ENCODE measurements around the gene TGM2. TPM values are rescaled to one million over a fixed set of nuclear protein-coding genes. Genes with fewer than 3 reads are reported as not detected.
A peak's percentile ranks its signal among the peaks of the same experiment; 100 is the strongest.

Gene TGM2
- total RNA-seq: 100 to 1,000 TPM in 1 of 4 donors, 10 to 100 TPM in 3; 72.0 to 200 (median 73.4) TPM

DNA sequence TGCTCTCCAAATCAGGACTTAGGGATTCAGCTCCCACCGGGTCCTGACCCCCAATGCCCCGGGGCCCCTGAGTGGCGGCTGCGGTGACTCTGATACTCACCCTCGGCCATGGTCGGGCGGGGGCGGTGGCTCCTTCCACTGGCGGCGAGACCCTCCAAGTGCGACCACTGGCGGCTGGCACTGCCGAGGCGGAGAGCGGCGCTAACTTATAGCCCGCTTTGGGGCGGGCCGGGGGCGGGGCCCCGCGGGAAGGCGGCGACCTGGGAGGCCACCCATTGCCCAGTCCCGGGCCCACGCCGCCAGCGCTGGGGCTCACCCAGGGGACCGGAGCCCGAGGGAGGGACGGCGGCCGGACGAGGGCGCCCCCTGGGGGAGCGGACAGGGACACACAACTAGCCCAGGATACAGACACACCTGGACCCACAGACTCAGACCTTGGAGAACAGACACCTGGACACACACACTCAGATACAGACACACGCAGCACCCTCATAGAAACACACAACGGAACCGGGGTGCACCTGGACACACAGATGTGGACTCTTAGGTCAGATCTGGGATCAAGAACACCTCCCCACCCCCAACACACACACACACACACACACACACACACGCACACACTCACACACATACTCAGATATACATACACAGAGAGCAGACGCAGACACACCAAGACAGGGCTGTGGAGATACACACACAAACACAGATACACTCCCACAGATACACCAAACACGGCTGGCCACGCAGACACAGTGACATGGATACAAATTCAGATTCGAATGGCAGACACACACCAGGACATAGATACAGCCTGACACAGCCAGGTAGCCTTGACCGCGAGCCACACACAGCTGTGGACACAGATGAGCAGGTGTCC, at the start of gene TGM2:
Gene TGM2 (minus strand): TSS at position 182 of the 877 bp plus-strand sequence. CDS start 72 bp downstream, at position 110.
- DNase-seq (ENCODE audit: low spot score): no peak
- TF ChIP-seq, protein P1, sequence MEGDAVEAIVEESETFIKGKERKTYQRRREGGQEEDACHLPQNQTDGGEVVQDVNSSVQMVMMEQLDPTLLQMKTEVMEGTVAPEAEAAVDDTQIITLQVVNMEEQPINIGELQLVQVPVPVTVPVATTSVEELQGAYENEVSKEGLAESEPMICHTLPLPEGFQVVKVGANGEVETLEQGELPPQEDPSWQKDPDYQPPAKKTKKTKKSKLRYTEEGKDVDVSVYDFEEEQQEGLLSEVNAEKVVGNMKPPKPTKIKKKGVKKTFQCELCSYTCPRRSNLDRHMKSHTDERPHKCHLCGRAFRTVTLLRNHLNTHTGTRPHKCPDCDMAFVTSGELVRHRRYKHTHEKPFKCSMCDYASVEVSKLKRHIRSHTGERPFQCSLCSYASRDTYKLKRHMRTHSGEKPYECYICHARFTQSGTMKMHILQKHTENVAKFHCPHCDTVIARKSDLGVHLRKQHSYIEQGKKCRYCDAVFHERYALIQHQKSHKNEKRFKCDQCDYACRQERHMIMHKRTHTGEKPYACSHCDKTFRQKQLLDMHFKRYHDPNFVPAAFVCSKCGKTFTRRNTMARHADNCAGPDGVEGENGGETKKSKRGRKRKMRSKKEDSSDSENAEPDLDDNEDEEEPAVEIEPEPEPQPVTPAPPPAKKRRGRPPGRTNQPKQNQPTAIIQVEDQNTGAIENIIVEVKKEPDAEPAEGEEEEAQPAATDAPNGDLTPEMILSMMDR (IDR thresholded peaks at IDR 0.05): peak in 2 of 3 donors; percentile 60 to 75
- ATAC-seq (ENCODE audit: low FRiP score): peak; percentile 79

DNA sequence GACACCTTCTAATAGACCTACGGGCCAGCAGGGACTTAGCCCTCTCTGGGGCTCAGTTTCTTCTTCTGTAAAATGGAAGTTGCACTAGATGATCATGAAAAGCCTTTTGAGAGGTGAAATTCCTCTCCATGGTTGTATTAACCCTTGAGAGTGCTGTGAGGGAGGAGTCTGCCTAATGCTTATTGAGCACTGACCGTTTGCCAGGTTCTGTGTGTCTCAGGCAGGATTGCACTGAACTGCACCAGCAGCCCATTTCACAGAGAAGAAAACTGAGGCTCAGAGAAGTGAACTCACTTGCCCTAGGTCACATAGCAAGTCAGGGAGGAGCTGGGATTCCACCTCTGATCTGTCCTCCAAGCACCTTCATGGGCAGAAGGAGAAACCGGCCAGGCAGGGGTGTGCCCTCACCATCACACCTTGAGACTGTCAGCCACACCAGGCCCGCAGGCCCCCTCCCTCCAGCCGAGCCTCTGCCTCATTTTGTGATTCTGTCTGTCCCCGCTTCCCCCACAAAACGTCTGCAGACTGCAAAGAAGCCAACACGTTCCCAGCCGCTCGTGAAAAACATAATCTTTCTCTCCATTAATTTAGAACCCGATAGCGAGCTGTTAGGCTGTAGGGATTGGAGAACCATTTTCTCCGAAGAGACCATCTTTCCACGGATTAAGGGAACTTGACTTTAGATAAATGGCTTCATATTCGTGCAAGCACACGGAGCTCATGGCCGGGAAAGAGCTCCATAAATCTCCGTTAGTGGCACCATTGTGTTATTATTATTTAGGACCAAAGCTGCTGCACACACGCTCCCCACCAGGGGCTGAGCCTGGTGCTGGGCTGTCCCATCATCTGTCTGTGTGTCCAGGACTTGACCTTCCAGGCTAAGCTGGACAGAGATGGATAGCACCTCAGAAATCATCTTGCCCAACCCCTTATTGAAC, 49.5 kb upstream of the TGM2 start:
- DNase-seq (ENCODE audit: low spot score): no peak
- ATAC-seq (ENCODE audit: low FRiP score): no peak
- TF ChIP-seq, protein P1 (IDR thresholded peaks at IDR 0.05): no peak

DNA sequence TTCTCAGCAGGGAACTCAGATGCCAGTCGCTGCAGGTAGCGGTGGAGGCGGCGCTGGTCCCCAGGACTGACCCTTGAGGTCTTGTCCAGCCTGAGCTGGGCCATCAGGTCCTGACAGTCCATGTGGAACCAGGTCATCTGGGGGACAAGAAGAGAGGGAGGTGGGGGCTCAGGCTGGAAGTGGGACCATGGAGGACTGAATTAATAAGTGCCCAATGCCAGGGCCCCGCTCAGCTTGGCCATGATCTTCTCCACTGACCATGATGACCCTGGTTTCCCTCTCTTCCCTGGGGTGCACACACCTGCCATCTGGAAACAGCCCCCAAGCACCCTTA, 48.5 kb upstream of the TGM2 start:
- DNase-seq (ENCODE audit: low spot score) (no peak), ATAC-seq (ENCODE audit: low FRiP score) (no peak)
- TF ChIP-seq, protein P1 (IDR thresholded peaks at IDR 0.05): no peak

DNA sequence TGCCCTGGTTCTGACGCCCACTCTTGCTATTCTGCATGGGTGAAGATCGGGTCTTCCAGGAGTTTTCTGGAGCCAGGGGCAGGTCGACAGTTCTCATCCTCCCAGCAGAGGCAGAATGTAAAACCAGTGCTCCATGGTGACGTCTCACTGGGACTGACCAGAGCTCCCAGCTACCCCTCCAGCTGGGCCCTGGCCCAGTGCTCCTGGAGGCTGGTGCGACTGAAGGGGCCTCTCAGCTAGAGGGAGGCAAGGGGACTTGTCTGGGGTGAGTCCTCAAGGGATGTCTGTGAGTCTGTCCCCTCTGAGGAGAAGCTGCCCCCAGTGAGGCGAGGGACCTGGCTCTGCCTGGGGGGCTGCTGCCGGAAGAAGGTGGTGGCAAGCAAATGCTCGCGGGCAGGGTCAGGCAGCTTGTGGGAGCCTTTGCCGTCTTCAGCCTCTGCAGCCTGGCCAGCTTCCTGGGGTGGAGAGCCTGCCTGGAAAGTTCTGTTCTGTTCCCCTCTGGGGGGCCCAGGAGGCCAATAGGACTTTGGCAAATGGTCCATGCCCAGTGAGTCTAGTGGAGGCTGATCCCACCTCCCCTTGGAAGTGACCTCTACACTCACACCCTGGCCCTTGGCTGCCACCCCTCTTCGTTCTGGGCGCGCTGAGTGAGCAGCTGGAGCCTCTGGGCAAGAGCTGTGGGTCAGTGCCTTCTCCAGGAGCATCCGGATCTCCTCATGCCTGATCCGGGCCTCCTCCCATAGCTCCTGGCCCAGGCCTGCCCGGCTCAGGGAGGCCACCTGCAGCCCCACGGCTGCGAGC, 47.9 kb upstream of the TGM2 start:
- DNase-seq (ENCODE audit: low spot score): no peak
- TF ChIP-seq, protein P1 (IDR thresholded peaks at IDR 0.05): no peak
- ATAC-seq (ENCODE audit: low FRiP score): no peak

DNA sequence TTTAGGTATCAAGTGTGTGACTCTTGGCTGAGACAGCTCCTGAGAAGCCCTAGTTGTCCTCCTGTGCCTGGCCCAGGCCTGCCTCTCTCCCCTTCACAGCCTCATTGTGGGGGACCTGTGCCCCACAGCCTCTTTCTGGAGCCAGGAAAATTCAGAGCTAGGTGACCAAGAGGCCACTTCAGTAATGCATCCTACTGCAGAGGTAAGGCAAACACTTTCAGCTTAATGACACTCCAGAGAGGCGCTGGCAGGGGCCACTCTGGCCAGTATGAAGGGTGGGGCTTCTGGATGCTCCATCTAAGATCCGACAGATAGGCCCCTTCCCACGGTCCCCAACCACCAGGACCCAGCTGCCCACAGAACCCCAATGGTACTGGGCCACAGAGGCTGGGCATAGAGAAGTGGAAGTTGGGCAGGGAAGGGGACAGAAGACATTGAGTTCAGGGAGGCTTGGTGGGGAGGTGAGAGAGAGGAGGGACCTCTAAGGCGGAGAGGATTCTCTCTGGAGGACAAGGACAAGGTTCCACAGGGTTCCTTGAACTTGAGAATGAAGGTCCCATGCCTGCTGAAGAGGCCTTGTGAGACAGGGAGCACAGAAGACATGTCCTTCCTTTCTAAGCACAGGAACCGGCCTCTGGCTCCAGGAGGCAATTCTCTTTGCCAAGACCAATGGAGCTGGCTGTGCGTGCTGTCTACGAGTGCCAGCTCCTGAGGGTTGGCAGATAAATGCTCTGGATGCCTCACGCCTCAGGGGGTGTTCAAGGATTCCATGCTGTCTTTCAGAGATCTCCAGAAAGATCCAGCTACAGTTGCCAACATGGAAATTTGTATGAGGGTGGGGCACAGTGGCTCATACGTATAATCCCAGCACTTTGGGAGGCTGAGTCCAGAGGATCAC, 46.4 kb upstream of the TGM2 start:
- no peak for ATAC-seq (ENCODE audit: low FRiP score)
- no peak for DNase-seq (ENCODE audit: low spot score)
- TF ChIP-seq, protein P1 (IDR thresholded peaks at IDR 0.05): no peak

DNA sequence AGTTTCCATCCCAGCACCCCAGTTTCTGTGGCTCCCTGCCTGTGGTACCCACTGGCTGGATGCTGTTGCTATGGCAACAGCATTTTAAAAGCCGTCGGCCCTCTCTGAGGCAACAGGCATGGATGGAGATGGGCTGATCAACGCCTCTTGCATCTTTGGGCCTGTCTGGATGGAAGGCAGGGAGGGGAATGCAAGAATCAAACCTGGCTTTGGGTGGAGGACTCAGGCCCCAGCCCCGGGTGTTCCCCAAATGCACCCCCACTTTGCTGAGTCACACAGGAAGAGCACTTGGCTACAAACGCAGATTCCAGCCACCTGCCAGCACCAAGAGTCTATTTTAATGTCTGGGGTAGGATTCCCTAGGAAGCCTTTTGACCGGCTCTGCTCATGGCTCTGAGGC, 45.7 kb upstream of the TGM2 start:
- ATAC-seq (ENCODE audit: low FRiP score) (no peak), DNase-seq (ENCODE audit: low spot score) (no peak)
- TF ChIP-seq, protein P1 (IDR thresholded peaks at IDR 0.05): no peak
